Lung (tissue), 12 donors: Measurements from ENCODE around the gene KCNH4. TPM values are rescaled to one million over a fixed set of nuclear protein-coding genes. Genes with fewer than 3 reads are reported as not detected.
A peak's percentile ranks its signal among the peaks of the same experiment; 100 is the strongest.

Source experiments
- ATAC-seq: fragments of 200-7000 bp; cut with Tn5 transposase; one replicate; pipeline ENCODE4 v1.9.1; 2020; ENCODE audit warnings: moderate number of reproducible peaks; ENCODE audit not compliant: insufficient read depth, low FRiP score
- DNase-seq, 3 donors: peaks; one replicate each; pipeline ENCODE4 v3.0.0-alpha.2; 2013 to 2017
- H3K27ac ChIP-seq, 2 donors: one replicate each; pipeline ENCODE4 v1.5.1; 2013; ENCODE audit warnings: mild to moderate bottlenecking in 2 of 2, moderate library complexity in 2 of 2, control low read depth in 1 of 2, inconsistent platforms in 1 of 2, low read depth in 1 of 2, low read length in 1 of 2
- H3K27me3 ChIP-seq, 3 donors: one replicate each; pipeline ENCODE4 v1.5.1; 2013; ENCODE audit warnings: low read length in 2 of 3; ENCODE audit not compliant: control insufficient read depth in 3 of 3, insufficient read depth in 3 of 3
- H3K36me3 ChIP-seq, 4 donors: one replicate each; pipeline ENCODE4 v1.5.1; 2013; ENCODE audit warnings: low read length in 4 of 4, mild to moderate bottlenecking in 1 of 4, moderate library complexity in 1 of 4; ENCODE audit not compliant: control insufficient read depth in 4 of 4, insufficient read depth in 4 of 4
- H3K4me1 ChIP-seq, 5 donors: one replicate each; pipeline ENCODE4 v1.5.1; 2013; ENCODE audit warnings: low read length in 5 of 5, mild to moderate bottlenecking in 2 of 5, moderate library complexity in 1 of 5; ENCODE audit not compliant: control insufficient read depth in 5 of 5, insufficient read depth in 5 of 5
- H3K4me3 ChIP-seq: one replicate; pipeline ENCODE4 v1.5.1; 2013; ENCODE audit warnings: mild to moderate bottlenecking, control low read depth, moderate library complexity
- H3K9ac ChIP-seq, 2 donors: one replicate each; pipeline ENCODE4 v1.5.1; 2013; ENCODE audit warnings: low read length in 2 of 2, control low read depth in 1 of 2; ENCODE audit not compliant: insufficient read depth in 1 of 2
- H3K9me3 ChIP-seq, 4 donors: one replicate each; pipeline ENCODE4 v1.5.1; 2013; ENCODE audit warnings: low read length in 3 of 4, mild to moderate bottlenecking in 1 of 4, moderate library complexity in 1 of 4; ENCODE audit not compliant: control insufficient read depth in 4 of 4, insufficient read depth in 3 of 4
- CTCF ChIP-seq: IDR thresholded peaks from 2 replicates; pipeline ENCODE4 v1.5.1; 2012; ENCODE audit warnings: mild to moderate bottlenecking; ENCODE audit errors: control extremely low read depth, extremely low read depth
- WGBS, 2 donors: extraction: QIAGEN DNeasy Blood & Tissue Kit; methylation state at CpG; one replicate each; pipeline ENCODE4 v1.1.7; 2013; 5-methylcytosine and 5-hydroxymethylcytosine counted together
- polyA plus RNA-seq, 2 donors: library from polyadenylated mRNA; stranded (reverse); fragments of 200-250 nt; gene quantifications; one replicate each; pipeline ENCODE4 v1.2.1, GENCODE V29; 2013
- total RNA-seq, 2 donors: library from RNA; depleted of rRNA in 1 of 2; stranded (reverse); fragments of >200 nt in 1 of 2; gene quantifications; one replicate each; pipeline ENCODE4 v1.2.1, GENCODE V29; 2014 to 2021
- donor health status: control.
- donor health status: control.
- donor health status: Bipolar disorder and iron deficiency.
- donor health status: healthy.
- donor health status: DM: yes; HTN: yes; CAD: no.

The KCNH4 gene
- total and polyA plus RNA-seq, 4 donors = 0.04 to 0.57 (median 0.21) TPM

- H3K36me3 ChIP-seq = no peaks in the 10 kb centered on the region
- no peak overlapping the region for H3K27ac ChIP-seq
- ATAC-seq (no peak), DNase-seq (no peak)
- H3K27me3 ChIP-seq = no peaks in the 10 kb centered on the region
- H3K4me1 ChIP-seq = peaks cover 0 to 16% (median 5%) of the 10 kb centered on the region in 5 donors
- WGBS, 2 donors = 60 to 66% methylated on average over 8 of the region's 8 CpGs
- H3K9me3 ChIP-seq = no peaks in the 10 kb centered on the region
- H3K9ac ChIP-seq = no peak overlapping the region
- TF ChIP-seq CTCF = no peak
- no peak overlapping the region for H3K4me3 ChIP-seq
Observed at GRCh38 chr17:42163113-42163512, 17.8 kb downstream of the KCNH4 start.

- WGBS, 2 donors = 81 to 91% methylated on average over 7 of the region's 7 CpGs
- H3K9ac ChIP-seq = no peak overlapping the region
- DNase-seq (peak; percentile 33 to 73 (median 61)), ATAC-seq (no peak)
- no peaks in the 10 kb centered on the region for H3K9me3 ChIP-seq
- no peaks in the 10 kb centered on the region for H3K27me3 ChIP-seq
- no peak overlapping the region for H3K4me3 ChIP-seq
- H3K36me3 ChIP-seq = no peaks in the 10 kb centered on the region
- H3K27ac ChIP-seq = no peak overlapping the region
- no peak for TF ChIP-seq CTCF
- peaks cover 0 to 16% (median 5%) of the 10 kb centered on the region in 5 donors for H3K4me1 ChIP-seq
Observed at GRCh38 chr17:42160531-42160910, 20.4 kb downstream of the KCNH4 start.

GRCh38 chr17:42159796-42160530 is 21.0 kb downstream of the KCNH4 start:
- no peak overlapping the region for H3K4me3 ChIP-seq
- no peaks in the 10 kb centered on the region for H3K9me3 ChIP-seq
- WGBS, 2 donors = 73 to 84% methylated on average over 14 of the region's 14 CpGs
- H3K4me1 ChIP-seq = peaks cover 0 to 16% (median 5%) of the 10 kb centered on the region in 5 donors
- no peaks in the 10 kb centered on the region for H3K27me3 ChIP-seq
- TF ChIP-seq CTCF = no peak
- peak; percentile 25 to 39 (median 37) for DNase-seq
- H3K9ac ChIP-seq = no peak overlapping the region
- no peak overlapping the region for H3K27ac ChIP-seq
- no peaks in the 10 kb centered on the region for H3K36me3 ChIP-seq
- ATAC-seq = no peak
